Activated naive CD4-positive, alpha-beta T cell treated with anti-CD3 and anti-CD28 coated beads, Interleukin-2, amount 10 ng/mL, durations not matched to agents 7 days and 5 days (primary cell): ENCODE data around the gene KPTN.
"Not testable (repeated sequence)": the region's sequence is repeated elsewhere in the genome, so short reads cannot be mapped to it uniquely, and the experiment has no call there.

ENCODE experiments used
- CTCF ChIA-PET: fragments of 350-600 bp; sonication (Branson Sonifier 250); formaldehyde crosslinking; loops from one replicate; lab custom pipeline; 2021; ENCODE audit warnings: antibody characterized with exemption; lab: Charles Lee
- DNase-seq: peaks from one replicate; pipeline ENCODE4 v3.0.0-alpha.2; 2020
- H3K27ac Mint-ChIP-seq: one replicate; pipeline ENCODE4 v1.8.0; 2021; ENCODE audit warnings: mild to moderate bottlenecking, moderate library complexity, mixed read lengths
- H3K27me3 Mint-ChIP-seq: one replicate; pipeline ENCODE4 v1.8.0; 2021; ENCODE audit warnings: mild to moderate bottlenecking, mixed read lengths
- H3K36me3 Mint-ChIP-seq: one replicate; pipeline ENCODE4 v1.8.0; 2021; ENCODE audit warnings: mixed read lengths
- H3K4me1 Mint-ChIP-seq: one replicate; pipeline ENCODE4 v1.8.0; 2021; ENCODE audit warnings: mixed read lengths
- H3K4me3 Mint-ChIP-seq: one replicate; pipeline ENCODE4 v1.8.0; 2021; ENCODE audit warnings: mild to moderate bottlenecking, moderate library complexity, mixed read lengths
- H3K9me3 Mint-ChIP-seq: one replicate; pipeline ENCODE4 v1.8.0; 2021; ENCODE audit warnings: mixed read lengths

The KPTN gene

GRCh38 chr19:47491358-47492136 is 7.5 kb upstream of the KPTN start:
- Mint-ChIP-seq H3K4me1 (peaks cover 13% of the 10 kb centered on the region), H3K27ac (no peak overlapping the region)
- CTCF ChIA-PET: no interaction called here

GRCh38 chr19:47490847-47491246 is 6.8 kb upstream of the KPTN start:
- no peak overlapping the region for H3K27ac Mint-ChIP-seq
- peaks cover 9% of the 10 kb centered on the region for H3K36me3 Mint-ChIP-seq
- H3K4me1 Mint-ChIP-seq: peaks cover 18% of the 10 kb centered on the region
- CTCF ChIA-PET: no interaction called here
- no peak for DNase-seq
- no peaks in the 10 kb centered on the region for H3K9me3 Mint-ChIP-seq
- H3K4me3 Mint-ChIP-seq: no peak overlapping the region
- H3K27me3 Mint-ChIP-seq: no peaks in the 10 kb centered on the region

More at GRCh38 chr19:47491358-47492136, 7.5 kb upstream of the KPTN start:
- Mint-ChIP-seq H3K36me3 (peaks cover 12% of the 10 kb centered on the region), H3K9me3 (no peaks in the 10 kb centered on the region), H3K27me3 (no peaks in the 10 kb centered on the region), H3K4me3 (no peak overlapping the region)
- no peak for DNase-seq

- no peaks in the 10 kb centered on the region for H3K9me3 Mint-ChIP-seq
- H3K4me1 Mint-ChIP-seq: peaks cover 26% of the 10 kb centered on the region
- no peak overlapping the region for H3K4me3 Mint-ChIP-seq
- H3K27ac Mint-ChIP-seq: peak overlapping the region; percentile 55
- DNase-seq: no peak
- CTCF ChIA-PET: no interaction called here
- peaks cover 14% of the 10 kb centered on the region for H3K36me3 Mint-ChIP-seq
- no peaks in the 10 kb centered on the region for H3K27me3 Mint-ChIP-seq
Observed at GRCh38 chr19:47490031-47490430, 6.0 kb upstream of the KPTN start.

GRCh38 chr19:47489072-47489914 is 5.3 kb upstream of the KPTN start:
- Mint-ChIP-seq H3K27ac (no peak overlapping the region), H3K4me1 (peaks cover 30% of the 10 kb centered on the region), H3K36me3 (peaks cover 14% of the 10 kb centered on the region), H3K27me3 (no peaks in the 10 kb centered on the region), H3K9me3 (no peaks in the 10 kb centered on the region), H3K4me3 (no peak overlapping the region)
- CTCF ChIA-PET: no interaction called here
- DNase-seq: no peak

- H3K9me3 Mint-ChIP-seq: no peaks in the 10 kb centered on the region
- peak overlapping the region; percentile 52 for H3K27ac Mint-ChIP-seq
- peaks cover 10% of the 10 kb centered on the region for H3K27me3 Mint-ChIP-seq
- H3K4me1 Mint-ChIP-seq: peaks cover 39% of the 10 kb centered on the region
- peaks cover 14% of the 10 kb centered on the region for H3K36me3 Mint-ChIP-seq
- H3K4me3 Mint-ChIP-seq: no peak overlapping the region
- CTCF ChIA-PET: interaction anchor here (0.5 to 1.1 kb wide), 4 partner anchors 9 to 637 kb away, joined by 3 read pairs; no protein-coding TSS in a partner anchor
- DNase-seq: no peak
Observed at GRCh38 chr19:47487551-47488515, 3.8 kb upstream of the KPTN start.

GRCh38 chr19:47486900-47487299 is 2.9 kb upstream of the KPTN start:
- H3K27ac Mint-ChIP-seq: peak overlapping the region; percentile 52
- H3K4me1 Mint-ChIP-seq: peaks cover 39% of the 10 kb centered on the region
- CTCF ChIA-PET: interaction anchor here (1.1 kb wide), 1 partner anchor 9 kb away, joined by 3 read pairs; no protein-coding TSS in a partner anchor
- no peak overlapping the region for H3K4me3 Mint-ChIP-seq
- no peak for DNase-seq
- peaks cover 10% of the 10 kb centered on the region for H3K27me3 Mint-ChIP-seq
- H3K36me3 Mint-ChIP-seq: peaks cover 14% of the 10 kb centered on the region
- no peaks in the 10 kb centered on the region for H3K9me3 Mint-ChIP-seq

- Mint-ChIP-seq H3K27me3 (peaks cover 10% of the 10 kb centered on the region), H3K36me3 (peaks cover 14% of the 10 kb centered on the region), H3K4me1 (peaks cover 39% of the 10 kb centered on the region), H3K27ac (peak overlapping the region; percentile 45)
- not testable (repeated sequence) for H3K4me3 Mint-ChIP-seq, H3K9me3 Mint-ChIP-seq, DNase-seq
- CTCF ChIA-PET: interaction anchor here (3.1 kb wide), 1 partner anchor 50 kb away, joined by 28 read pairs; no protein-coding TSS in a partner anchor
Observed at GRCh38 chr19:47486220-47486619, 2.2 kb upstream of the KPTN start.

GRCh38 chr19:47485210-47485609 is 1.2 kb upstream of the KPTN start:
- peak overlapping the region; percentile 94 for H3K27ac Mint-ChIP-seq
- H3K9me3 Mint-ChIP-seq: no peaks in the 10 kb centered on the region
- H3K4me3 Mint-ChIP-seq: peak overlapping the region; percentile 99
- H3K4me1 Mint-ChIP-seq: peaks cover 45% of the 10 kb centered on the region
- peaks cover 15% of the 10 kb centered on the region for H3K27me3 Mint-ChIP-seq
- CTCF ChIA-PET: interaction anchor here (0.8 to 3.1 kb wide), 3 partner anchors 49 to 214 kb away, joined by 3 to 28 read pairs (median 6); no protein-coding TSS in a partner anchor
- H3K36me3 Mint-ChIP-seq: peaks cover 11% of the 10 kb centered on the region
- DNase-seq: no peak

- CTCF ChIA-PET: interaction anchor here (0.7 to 3.1 kb wide), 10 partner anchors 8 to 216 kb away, joined by 3 to 28 read pairs (median 4); partner anchors contain the start of gene NAPA
- no peak for DNase-seq
- H3K4me3 Mint-ChIP-seq: no peak overlapping the region
- H3K27me3 Mint-ChIP-seq: peaks cover 15% of the 10 kb centered on the region
- H3K36me3 Mint-ChIP-seq: peaks cover 7% of the 10 kb centered on the region
- H3K9me3 Mint-ChIP-seq: no peaks in the 10 kb centered on the region
- H3K4me1 Mint-ChIP-seq: peaks cover 46% of the 10 kb centered on the region
- H3K27ac Mint-ChIP-seq: peak overlapping the region; percentile 28
Observed at GRCh38 chr19:47483200-47483599, 819 bp downstream of the KPTN start.

- DNase-seq: no peak
- Mint-ChIP-seq H3K9me3 (no peaks in the 10 kb centered on the region), H3K4me1 (peaks cover 34% of the 10 kb centered on the region), H3K27ac (no peak overlapping the region), H3K4me3 (no peak overlapping the region), H3K36me3 (peaks cover 5% of the 10 kb centered on the region), H3K27me3 (peaks cover 15% of the 10 kb centered on the region)
- CTCF ChIA-PET: interaction anchor here (1.2 kb wide), 1 partner anchor 231 kb away, joined by 3 read pairs; no protein-coding TSS in a partner anchor
Observed at GRCh38 chr19:47481460-47482052, 2.5 kb downstream of the KPTN start.

- Mint-ChIP-seq H3K9me3 (no peaks in the 10 kb centered on the region), H3K4me3 (no peak overlapping the region), H3K36me3 (peaks cover 4% of the 10 kb centered on the region), H3K27ac (no peak overlapping the region), H3K27me3 (peaks cover 15% of the 10 kb centered on the region), H3K4me1 (peaks cover 26% of the 10 kb centered on the region)
- DNase-seq: no peak
- CTCF ChIA-PET: no interaction called here
Observed at GRCh38 chr19:47480658-47481057, 3.4 kb downstream of the KPTN start.

GRCh38 chr19:47479701-47480503 is 4.1 kb downstream of the KPTN start:
- peaks cover 19% of the 10 kb centered on the region for H3K4me1 Mint-ChIP-seq
- H3K4me3 Mint-ChIP-seq: no peak overlapping the region
- no peak overlapping the region for H3K27ac Mint-ChIP-seq
- H3K36me3 Mint-ChIP-seq: no peaks in the 10 kb centered on the region
- DNase-seq: no peak
- H3K9me3 Mint-ChIP-seq: no peaks in the 10 kb centered on the region
- peaks cover 15% of the 10 kb centered on the region for H3K27me3 Mint-ChIP-seq
- CTCF ChIA-PET: no interaction called here
